GM18858 (cell line): ENCODE data around the gene PCNT.

Experiments
- ATAC-seq: cut with Tn5 transposase; IDR thresholded peaks from one replicate; pipeline ENCODE4 v1.9.1; 2021; ENCODE audit not compliant: unreplicated experiment

PCNT gene

DNA sequence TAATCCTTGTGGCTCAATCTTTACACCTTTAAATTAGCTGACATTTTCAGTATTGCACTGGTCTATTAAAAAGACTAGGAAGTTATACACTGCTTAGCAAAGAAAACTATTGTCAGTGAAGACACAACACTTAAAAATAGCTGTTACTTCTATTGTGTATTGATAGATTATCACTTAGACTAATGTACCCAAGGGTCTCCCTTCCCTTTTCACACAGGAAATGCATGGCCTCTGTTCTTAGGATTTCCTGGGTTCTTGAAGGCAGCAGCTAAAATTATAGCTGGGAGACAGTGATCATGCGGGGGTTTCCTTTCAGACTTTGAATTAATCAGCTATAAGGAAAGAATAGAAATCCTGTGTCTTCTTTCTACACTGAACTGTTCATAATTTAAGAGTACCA is 147.6 kb downstream of the PCNT start:
- no peak for ATAC-seq

DNA sequence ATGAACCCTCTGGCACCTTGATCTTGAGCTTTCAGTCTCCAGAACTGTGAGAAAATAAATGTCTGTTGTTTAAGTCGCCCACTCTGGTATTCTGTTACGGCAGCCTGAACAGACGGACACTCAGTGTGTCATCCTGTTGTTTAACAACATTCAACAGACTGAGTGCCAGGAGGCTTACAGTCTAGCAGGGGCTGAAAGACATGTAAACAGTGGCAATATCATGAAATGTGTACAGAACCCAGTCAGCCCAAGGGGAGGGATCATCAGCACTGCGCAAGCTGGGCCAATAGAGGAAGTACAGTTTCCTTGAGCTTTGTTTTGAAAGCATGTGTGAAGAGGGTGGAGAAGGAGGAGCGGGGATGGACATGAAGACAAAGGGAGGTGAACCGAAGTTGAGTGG is 148.3 kb downstream of the PCNT start:
- ATAC-seq, result no peak

DNA sequence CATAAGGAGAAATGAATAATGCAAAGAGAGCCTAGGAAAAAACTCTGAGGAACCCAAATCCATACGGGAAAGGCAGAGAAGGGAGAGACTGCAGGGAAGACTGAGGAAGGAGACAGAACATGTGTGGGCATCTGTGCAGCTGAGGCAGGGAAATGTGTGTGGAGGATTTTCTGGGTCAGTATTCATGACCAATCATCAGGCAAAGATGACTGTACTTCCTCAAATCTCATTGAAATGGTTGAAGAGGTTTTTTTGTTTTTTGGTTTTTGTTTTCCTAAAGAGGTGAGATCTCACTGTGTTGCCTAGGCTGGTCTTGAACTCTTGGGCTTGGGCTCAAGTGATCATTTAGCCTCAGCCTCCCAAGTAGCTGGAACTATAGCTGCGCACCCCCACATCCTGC is 150.4 kb downstream of the PCNT start:
- ATAC-seq, result no peak

DNA sequence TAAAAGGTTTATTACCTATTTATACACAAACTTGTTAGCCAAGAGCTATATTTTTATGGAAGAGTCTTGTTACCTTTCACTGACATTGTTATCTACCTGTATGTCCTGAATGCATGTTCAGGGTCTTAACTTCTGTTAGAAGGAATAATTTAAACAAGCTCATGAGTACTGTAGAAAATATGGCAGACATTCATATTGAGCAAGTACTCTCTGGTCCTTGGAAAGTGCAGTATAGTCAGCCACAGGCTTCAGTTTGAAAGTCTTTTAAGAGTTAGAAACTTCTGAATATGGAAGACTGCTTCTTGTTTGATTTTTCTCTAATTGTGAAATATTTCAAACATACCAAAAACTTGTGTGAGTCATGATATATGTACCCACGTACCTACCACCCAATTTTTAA is 151.3 kb downstream of the PCNT start:
- no peak for ATAC-seq

DNA sequence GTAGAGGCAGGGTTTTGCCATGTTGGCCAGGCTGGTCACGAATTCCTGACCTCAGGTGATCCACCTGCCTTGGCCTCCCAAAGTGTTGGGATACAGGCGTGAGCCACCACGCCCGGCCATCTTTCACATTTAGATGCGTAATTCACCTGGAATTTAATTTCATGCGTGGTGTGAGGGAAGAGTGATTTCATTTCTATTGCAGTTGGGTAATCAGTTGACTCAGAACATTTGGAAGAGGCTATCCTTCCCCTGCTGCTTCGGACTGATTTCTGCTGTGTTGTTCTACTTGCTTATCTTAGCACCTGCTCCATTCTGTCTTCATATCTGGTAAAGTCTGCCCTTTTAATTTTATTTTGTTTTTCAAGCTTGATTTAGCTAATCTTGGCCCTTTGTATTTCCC is 153.8 kb downstream of the PCNT start:
- ATAC-seq, result no peak

DNA sequence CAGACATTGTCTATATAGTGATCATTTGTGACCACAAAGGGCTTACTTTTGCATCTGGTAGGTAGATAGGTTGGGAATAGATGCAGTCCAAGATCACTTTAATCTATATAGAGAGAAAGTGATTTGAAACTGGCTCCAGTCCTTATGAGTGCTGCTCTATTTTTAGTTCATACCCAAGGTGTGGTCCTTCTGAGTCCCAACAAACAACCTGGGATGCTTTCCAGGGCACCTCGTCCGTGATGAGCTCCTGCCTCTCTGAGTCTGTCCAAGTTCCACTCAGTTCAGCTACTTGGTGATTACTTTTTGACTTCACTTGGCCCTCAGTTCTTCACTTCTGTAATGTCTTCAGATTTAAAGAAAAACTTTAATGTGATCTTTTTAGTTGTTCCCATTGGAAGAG is 155.0 kb downstream of the PCNT start:
- no peak for ATAC-seq

DNA sequence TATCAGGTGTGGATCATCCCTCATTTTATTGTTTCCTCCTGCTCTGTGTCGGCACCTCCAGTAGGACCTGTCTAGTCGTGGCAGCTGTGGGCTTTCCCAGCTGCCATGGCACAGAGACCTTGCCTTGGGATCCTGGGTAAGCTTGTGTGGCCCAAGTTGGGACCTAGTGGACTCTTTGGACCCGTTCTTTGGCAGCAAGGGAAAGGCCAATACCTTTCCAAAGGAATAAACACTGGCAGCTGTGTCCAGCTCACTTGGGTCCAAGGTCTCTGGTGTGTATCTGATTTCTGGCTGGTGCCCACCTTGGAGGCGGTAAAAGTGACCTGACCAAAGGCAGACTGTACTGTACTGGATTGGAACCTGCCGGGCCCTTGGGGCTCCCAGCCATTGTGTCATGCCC is 156.5 kb downstream of the PCNT start:
- no peak for ATAC-seq

DNA sequence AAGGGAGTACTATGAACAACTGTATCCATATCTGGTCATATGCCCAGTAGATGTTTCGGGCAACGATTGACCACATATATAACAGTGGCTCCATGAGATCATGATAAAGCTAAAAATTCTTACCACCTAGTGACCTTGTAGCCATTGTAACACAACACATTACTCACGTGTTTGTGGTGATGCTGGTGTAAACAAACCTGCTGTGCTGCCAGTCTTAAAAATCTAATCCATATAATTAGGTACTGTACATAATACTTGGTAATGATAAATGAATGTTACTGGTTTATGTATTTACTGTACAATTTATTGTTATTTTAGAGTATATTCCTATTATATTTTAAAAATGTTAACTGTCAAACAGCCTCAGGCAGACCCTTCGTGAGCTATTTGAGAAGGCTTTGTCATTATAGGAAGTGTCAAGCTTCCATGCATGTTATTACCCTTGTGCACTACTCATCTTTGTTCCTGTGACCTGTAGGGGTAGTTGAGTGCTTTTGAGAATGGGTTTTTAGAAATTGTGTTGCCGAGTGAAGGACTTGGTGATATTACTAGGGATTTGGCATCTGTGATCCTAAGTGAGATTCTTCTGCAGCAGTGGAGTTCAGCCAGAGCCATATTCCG is 158.4 kb downstream of the PCNT start:
- ATAC-seq, result no peak

DNA sequence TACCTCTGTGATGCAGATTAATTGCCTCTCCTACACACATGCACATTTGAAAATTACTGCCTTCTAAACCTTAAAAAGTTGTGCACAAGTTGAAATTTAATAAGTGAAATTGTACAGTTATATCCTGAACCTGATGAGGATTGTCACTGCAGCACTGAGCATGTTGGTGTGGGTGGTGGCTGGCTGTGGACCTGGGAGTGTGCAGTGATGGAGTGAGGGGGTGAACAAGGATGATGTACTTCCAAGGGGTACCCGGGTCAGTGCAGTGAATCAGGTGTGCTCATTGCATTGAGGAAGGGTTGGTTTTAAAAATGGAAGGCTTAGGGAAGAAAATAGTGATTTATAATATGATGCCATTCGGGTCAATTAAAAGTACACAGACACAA is 158.9 kb downstream of the PCNT start:
- ATAC-seq, result no peak

DNA sequence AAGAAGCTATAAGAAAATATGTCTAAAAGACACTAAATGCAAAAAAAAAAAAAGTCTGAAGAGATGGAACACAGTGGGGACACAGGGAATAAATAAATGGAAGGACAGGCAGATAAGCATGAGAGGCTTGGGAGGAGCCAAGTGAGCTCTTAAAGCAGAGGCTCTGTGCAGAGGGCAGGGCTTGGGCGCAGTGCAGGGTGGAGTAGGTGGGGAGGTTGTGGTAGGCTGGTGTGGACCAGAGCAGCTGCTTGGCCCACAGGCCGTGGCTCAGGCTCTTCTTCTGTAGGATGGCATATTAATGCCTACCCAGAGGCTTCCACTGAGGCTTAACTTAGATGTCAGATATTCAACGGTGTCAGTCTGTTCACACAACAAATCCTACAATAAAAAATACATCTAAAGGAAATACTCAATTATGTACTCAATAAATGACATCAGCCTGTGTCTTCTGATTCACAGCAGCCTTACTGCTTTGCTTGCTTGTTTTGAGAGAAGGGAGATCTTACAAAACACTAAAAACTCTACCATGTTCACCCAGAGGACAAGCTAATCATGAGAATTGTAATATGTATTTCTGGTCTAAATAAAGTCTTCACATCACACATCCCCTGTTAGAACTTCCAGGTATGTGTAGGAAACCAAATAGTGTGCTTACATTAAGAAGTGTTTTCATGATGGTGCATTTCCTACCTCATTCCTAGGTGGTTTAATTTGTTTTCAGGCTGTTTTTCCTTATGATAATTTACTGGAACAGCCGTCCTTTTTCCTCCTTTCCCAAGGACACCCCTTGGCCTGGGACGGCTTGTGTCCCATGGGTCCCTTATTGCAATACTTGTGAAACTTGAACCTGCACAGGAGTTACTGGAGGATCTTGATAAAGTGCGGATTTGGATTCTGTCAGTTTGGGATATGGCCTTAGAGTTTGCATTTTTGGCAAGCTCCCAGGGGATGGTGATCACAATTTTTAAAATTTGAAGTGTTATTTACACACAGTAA is 159.6 kb downstream of the PCNT start:
- no peak for ATAC-seq

DNA sequence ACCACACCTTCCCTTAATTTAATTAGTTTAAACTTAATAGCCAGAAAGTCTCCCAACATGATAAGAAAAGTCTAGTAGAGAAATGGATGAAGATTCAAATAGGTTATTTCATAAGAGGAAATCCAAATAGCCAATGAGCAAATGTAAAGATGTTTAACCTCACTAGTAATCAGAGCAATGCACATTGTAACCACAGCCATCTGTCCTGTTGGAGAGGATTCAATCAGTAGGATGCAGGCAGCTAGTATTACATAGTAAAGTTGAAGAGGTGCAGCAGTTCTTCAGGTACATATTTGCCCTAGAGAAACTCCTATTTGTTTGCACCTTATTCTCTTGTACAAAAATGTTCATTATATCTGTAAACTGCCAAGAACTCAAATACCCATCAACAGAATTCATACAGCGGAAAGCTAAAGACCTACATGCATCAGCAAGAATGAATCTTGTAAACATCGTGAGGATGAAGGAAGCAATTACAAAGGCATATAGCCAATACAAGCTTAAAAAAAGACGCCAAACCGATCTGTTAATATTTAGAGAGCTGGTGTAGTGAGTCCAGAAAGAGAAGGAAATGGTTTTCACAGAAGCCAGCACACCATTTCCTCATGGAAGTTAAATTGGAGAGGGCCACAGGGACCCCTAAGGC is 162.6 kb downstream of the PCNT start:
- ATAC-seq, result no peak

DNA sequence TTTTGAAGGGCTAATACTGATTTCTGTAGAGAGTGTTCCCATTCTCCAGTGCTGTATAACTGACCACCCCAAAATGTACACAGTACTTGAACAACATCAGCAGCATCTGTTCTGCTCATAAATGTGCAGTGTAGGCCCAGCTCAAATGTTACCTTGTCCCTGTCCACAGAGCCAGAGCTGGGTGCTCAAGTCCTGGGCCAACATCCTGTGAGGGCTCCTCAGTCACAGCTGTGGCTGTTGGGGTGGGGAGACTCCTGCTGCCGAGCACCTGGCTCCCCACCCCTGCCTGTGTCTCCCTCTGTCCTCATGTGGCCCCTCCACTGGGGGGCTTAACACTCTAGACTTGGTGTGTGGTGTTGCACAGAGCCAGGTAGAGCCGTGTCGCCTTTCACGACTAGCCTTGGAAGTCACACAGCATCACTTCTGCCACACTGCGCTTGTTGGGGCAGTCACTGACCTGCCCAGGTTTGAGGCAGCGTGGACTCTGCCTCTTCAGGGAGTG is 165.3 kb downstream of the PCNT start:
- ATAC-seq, result no peak

DNA sequence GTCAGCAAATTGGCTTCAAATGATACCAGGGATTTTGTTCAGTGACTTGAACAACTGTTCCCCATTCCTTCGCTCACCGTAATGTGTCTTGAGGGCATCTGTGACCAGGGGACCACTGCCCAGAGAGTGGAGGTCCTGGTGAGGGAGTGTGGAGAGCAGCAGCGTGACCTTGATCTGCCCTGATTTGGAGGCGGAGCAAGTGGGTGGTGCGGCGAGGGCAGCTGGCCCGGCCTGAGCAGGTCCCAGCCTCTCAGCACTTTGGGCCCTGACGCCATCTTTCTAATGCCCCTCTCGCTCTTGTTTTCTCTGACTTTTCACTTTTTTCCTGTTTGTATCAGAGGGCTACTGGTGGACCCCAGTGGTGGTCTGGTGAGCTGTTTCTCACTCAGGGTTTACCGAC is 165.8 kb downstream of the PCNT start:
- ATAC-seq, result no peak

DNA sequence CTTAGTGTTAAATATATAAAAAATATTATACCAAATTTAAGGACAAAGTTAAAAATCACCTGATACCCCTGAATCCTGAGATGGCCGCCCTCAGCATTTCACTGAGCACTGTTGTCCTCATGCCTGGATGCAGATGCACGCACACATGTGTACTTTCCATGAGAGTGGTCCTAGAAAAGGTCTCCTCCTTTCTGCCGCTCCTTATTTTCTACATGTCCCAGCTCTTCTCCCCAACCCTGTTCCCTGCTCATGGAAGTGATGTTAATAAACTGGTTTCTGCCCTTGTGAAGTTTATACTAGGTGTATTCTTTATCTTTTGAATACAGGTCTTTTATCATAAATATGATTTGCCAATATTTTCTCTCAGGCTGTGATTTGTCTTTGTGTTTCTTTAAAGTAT is 167.6 kb downstream of the PCNT start:
- ATAC-seq, result no peak

DNA sequence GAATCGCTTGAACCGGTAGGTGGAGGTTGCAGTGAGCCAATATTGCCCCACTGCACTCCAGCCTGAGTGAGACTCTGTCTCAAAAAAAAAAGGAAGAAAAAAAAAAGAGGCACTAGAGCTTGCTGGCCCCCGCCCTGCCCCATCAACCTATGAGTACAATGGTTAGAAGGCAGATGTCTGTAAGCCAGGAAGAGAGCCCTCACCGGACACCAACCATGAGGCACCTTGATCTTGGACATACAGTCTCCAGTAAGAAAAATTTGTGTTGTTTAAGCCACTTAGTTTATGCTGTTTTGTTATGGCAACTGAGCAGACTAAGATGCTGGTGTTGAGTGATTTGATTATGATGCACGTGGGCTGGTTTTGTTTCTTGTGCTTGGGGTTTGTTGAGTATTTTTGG is 168.9 kb downstream of the PCNT start:
- ATAC-seq, result no peak

DNA sequence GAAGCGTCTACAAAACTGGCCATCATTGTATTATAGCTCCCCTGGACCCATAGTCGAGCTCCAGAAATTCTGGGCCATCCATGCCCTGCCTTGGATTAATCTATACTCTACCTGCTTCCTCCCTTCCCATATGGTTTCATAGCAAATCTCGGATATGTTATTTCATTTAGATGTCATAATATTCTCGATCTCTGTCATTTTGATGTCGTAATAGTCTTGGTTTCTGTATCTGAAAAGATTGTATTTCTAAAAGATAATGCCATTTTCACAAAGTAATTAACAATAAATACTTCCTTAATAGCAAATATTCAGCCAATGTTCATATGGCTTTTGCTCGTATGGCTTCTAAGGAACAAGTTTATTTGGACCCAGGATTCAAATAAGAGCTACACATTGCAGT is 169.9 kb downstream of the PCNT start:
- ATAC-seq, result no peak
